Measurements from ENCODE around the gene RDX.
"Not testable (repeated sequence)": the region's sequence is repeated elsewhere in the genome, so short reads cannot be mapped to it uniquely, and the experiment has no call there.

RDX gene

DNA sequence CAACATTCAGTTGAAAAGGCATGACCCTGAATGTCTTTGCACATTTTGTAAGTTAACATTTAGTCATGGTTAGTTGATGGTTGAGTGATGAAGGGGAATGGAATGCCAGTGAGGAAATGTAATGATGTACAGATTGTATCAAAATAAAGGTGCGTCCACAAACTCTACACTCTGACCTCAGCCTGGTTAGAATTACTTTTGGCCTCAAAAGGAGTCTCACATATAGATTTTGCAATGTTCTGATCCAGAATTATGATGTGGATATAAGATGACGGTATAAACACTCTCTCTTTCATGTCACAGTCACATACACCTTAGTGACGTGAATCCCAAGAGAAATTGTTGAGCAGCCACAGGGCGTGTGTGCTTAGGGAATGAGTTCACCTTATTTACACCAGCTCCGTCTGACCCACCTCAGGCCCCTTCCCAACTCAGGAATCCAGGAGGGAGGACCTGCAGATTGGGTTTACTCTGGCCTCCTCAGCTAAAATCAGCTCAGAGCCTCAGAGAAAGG is 100.1 kb downstream of the RDX start:
- H3K4me1 ChIP-seq (ENCODE audit: low read length): no peaks in the 10 kb centered on the region

DNA sequence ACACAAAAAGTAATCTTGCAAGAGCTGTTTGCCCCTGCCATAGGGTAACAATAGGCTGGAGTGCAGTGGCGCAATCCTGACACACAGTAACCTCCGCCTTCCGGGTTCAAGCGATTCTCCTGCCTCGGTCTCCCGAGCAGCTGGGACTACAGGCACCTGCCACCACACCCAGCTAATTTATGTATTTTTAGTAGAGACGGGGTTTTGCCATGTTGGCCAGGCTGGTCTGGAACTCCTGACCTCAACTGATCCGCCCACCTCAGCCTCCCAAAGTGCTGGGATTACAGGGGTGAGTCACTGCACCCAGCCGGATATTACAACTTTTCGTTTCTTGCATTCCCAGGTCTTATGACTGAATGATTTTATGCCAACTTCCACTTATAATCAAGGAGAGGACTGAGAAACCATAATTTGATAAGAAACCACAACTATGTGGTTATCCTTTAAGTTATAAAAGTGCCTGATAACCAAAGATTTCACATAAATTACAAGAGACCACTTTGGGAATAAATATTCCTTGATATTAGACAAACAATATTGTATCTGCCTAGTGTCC is 102.1 kb downstream of the RDX start:
- not testable (repeated sequence) for H3K36me3 ChIP-seq (replicated peaks; ENCODE audit: insufficient read depth, low read length); H3K27ac ChIP-seq (ENCODE audit: low read length); DNase-seq; H4K20me1 ChIP-seq (ENCODE audit: insufficient read depth, low read length); H3K27me3 ChIP-seq (replicated peaks; ENCODE audit: insufficient read depth, low read length); H3K9me2 ChIP-seq (replicated peaks; ENCODE audit: insufficient read depth, low read length); H3F3A ChIP-seq (ENCODE audit: insufficient read depth, low read length); H3K4me2 ChIP-seq (ENCODE audit: low read depth, low read length); H3K9ac ChIP-seq (ENCODE audit: low read length); H3K79me2 ChIP-seq (ENCODE audit: low read length); H3K9me3 ChIP-seq (replicated peaks; ENCODE audit: insufficient read depth, low read length); H3K4me3 ChIP-seq (ENCODE audit: low read length); H3K4me1 ChIP-seq (ENCODE audit: low read length); H2AFZ ChIP-seq (ENCODE audit: low read length)

More for the DNA sequence above, 100.1 kb downstream of the RDX start:
- no peak for DNase-seq
- H3K9ac ChIP-seq (ENCODE audit: low read length): no peak overlapping the region
- H4K20me1 ChIP-seq (ENCODE audit: insufficient read depth, low read length): no peaks in the 10 kb centered on the region
- no peak overlapping the region for H2AFZ ChIP-seq (ENCODE audit: low read length)
- no peak overlapping the region for H3K27ac ChIP-seq (ENCODE audit: low read length)
- H3K9me3 ChIP-seq (replicated peaks; ENCODE audit: insufficient read depth, low read length): no peaks in the 10 kb centered on the region
- no peaks in the 10 kb centered on the region for H3F3A ChIP-seq (ENCODE audit: insufficient read depth, low read length)
- H3K4me2 ChIP-seq (ENCODE audit: low read depth, low read length): no peak overlapping the region
- H3K9me2 ChIP-seq (replicated peaks; ENCODE audit: insufficient read depth, low read length): no peaks in the 10 kb centered on the region
- H3K27me3 ChIP-seq (replicated peaks; ENCODE audit: insufficient read depth, low read length): no peaks in the 10 kb centered on the region
- no peaks in the 10 kb centered on the region for H3K79me2 ChIP-seq (ENCODE audit: low read length)
- H3K36me3 ChIP-seq (replicated peaks; ENCODE audit: insufficient read depth, low read length): no peaks in the 10 kb centered on the region
- TF ChIP-seq, protein P1, sequence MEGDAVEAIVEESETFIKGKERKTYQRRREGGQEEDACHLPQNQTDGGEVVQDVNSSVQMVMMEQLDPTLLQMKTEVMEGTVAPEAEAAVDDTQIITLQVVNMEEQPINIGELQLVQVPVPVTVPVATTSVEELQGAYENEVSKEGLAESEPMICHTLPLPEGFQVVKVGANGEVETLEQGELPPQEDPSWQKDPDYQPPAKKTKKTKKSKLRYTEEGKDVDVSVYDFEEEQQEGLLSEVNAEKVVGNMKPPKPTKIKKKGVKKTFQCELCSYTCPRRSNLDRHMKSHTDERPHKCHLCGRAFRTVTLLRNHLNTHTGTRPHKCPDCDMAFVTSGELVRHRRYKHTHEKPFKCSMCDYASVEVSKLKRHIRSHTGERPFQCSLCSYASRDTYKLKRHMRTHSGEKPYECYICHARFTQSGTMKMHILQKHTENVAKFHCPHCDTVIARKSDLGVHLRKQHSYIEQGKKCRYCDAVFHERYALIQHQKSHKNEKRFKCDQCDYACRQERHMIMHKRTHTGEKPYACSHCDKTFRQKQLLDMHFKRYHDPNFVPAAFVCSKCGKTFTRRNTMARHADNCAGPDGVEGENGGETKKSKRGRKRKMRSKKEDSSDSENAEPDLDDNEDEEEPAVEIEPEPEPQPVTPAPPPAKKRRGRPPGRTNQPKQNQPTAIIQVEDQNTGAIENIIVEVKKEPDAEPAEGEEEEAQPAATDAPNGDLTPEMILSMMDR (IDR thresholded peaks at IDR 0.05; ENCODE audit: low read length): no peak
- TF ChIP-seq EZH2phosphoT487 (IDR thresholded peaks at IDR 0.05; ENCODE audit: low read length): no peak
- TF ChIP-seq EZH2 (optimal IDR thresholded peaks at IDR 0.05; ENCODE audit: low read depth, low read length): no peak
- no peak overlapping the region for H3K4me3 ChIP-seq (ENCODE audit: low read length)

DNA sequence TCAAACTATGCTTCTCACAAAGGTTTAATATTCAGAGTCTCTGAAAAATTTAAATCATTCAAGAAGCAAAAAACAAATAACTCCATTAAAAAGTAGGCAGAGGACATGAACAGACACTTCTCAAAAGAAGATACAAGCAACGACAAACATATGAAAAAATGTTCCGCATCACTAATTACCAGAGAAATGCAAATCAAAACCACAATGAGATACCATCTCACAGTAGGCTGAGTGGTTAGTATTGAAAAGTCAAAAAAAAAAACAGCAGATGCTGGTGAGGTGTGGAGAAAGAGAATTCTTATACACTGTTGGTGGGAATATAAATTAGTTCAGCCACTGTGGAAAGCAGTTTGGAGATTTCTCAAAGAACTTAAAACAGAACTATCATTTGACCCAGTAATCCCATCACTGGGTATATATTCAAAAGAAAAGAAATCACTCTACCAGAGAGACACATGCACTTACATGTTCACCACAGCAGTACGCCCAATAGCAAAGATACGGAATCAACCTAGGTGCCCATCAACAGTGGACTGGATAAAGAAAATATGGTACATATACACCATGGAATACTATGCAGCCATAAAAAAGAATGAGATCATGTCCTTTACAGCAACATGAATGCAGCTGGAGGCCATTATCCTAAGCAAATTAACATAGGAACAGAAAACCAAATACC is 103.7 kb downstream of the RDX start:
- not testable (repeated sequence) for H3K79me2 ChIP-seq (ENCODE audit: low read length); H3F3A ChIP-seq (ENCODE audit: insufficient read depth, low read length); H3K27me3 ChIP-seq (replicated peaks; ENCODE audit: insufficient read depth, low read length); H3K9ac ChIP-seq (ENCODE audit: low read length); H3K9me2 ChIP-seq (replicated peaks; ENCODE audit: insufficient read depth, low read length); H3K4me3 ChIP-seq (ENCODE audit: low read length); H4K20me1 ChIP-seq (ENCODE audit: insufficient read depth, low read length); H3K9me3 ChIP-seq (replicated peaks; ENCODE audit: insufficient read depth, low read length); H3K36me3 ChIP-seq (replicated peaks; ENCODE audit: insufficient read depth, low read length); H3K4me2 ChIP-seq (ENCODE audit: low read depth, low read length); H2AFZ ChIP-seq (ENCODE audit: low read length); H3K4me1 ChIP-seq (ENCODE audit: low read length); H3K27ac ChIP-seq (ENCODE audit: low read length)
- peak; percentile 33 for DNase-seq

DNA sequence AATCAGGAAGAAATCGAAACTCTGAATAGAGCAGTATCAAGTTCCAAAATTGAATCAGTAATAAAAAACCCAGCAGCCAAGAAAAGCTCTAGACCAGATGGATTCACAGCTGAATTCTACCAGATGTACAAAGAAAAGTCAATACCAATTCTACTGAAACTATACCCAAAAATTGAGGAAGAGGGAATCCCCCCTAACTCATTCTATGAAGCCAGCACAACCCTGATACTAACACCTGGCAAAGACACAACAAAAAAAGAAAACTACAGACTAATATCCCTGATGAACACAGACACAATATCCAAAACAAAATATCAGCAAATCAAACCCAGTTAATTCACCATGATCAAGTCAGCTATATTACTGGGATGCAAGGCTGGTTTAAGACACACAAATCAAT is 105.5 kb downstream of the RDX start:
- DNase-seq: no peak
- H4K20me1 ChIP-seq (ENCODE audit: insufficient read depth, low read length): no peaks in the 10 kb centered on the region
- H3K9me3 ChIP-seq (replicated peaks; ENCODE audit: insufficient read depth, low read length): no peaks in the 10 kb centered on the region
- H3K27ac ChIP-seq (ENCODE audit: low read length): no peak overlapping the region
- 0 out of 2 replicates have a peak, but pooled peaks cover 4% of the 10 kb centered on the region for H3K4me1 ChIP-seq (ENCODE audit: low read length)
- H3K36me3 ChIP-seq (replicated peaks; ENCODE audit: insufficient read depth, low read length): no peaks in the 10 kb centered on the region
- no peak overlapping the region for H3K4me2 ChIP-seq (ENCODE audit: low read depth, low read length)
- TF ChIP-seq, protein P1 (IDR thresholded peaks at IDR 0.05; ENCODE audit: low read length): no peak
- TF ChIP-seq EZH2 (optimal IDR thresholded peaks at IDR 0.05; ENCODE audit: low read depth, low read length): no peak
- no peak for TF ChIP-seq EZH2phosphoT487 (IDR thresholded peaks at IDR 0.05; ENCODE audit: low read length)
- no peak overlapping the region for H2AFZ ChIP-seq (ENCODE audit: low read length)
- no peaks in the 10 kb centered on the region for H3K27me3 ChIP-seq (replicated peaks; ENCODE audit: insufficient read depth, low read length)
- no peaks in the 10 kb centered on the region for H3K79me2 ChIP-seq (ENCODE audit: low read length)
- no peaks in the 10 kb centered on the region for H3F3A ChIP-seq (ENCODE audit: insufficient read depth, low read length)
- no peak overlapping the region for H3K9ac ChIP-seq (ENCODE audit: low read length)
- H3K9me2 ChIP-seq (replicated peaks; ENCODE audit: insufficient read depth, low read length): no peaks in the 10 kb centered on the region
- no peak overlapping the region for H3K4me3 ChIP-seq (ENCODE audit: low read length)
